Psoas muscle (tissue), 8 donors: ENCODE results near the gene ZNRF2. TPM values are rescaled to one million over a fixed set of nuclear protein-coding genes. Genes with fewer than 3 reads are reported as not detected.
"Not testable (repeated sequence)": the region's sequence is repeated elsewhere in the genome, so short reads cannot be mapped to it uniquely, and the experiment has no call there.

Source experiments
- ATAC-seq, 4 donors: fragments of 200-7000 bp; cut with Tn5 transposase; one replicate each; pipeline ENCODE4 v1.9.1; 2020; ENCODE audit warnings: moderate library complexity in 3 of 4, mild to moderate bottlenecking in 2 of 4
- DNase-seq, 2 donors: peaks; one replicate each; pipeline ENCODE4 v3.0.0-alpha.2; 2020
- H3K27ac ChIP-seq: fragments of 200-600 bp; one replicate; pipeline ENCODE4 v1.8.0; 2022
- H3K27me3 ChIP-seq, 3 donors: fragments of 200-600 bp in 1 of 3; one replicate each; pipeline versions ENCODE4 v1.6.1 to v1.8.0; 2013 to 2022; ENCODE audit warnings: low read length in 2 of 3, mild to moderate bottlenecking in 2 of 3, moderate library complexity in 1 of 3; ENCODE audit not compliant: insufficient read depth in 3 of 3
- H3K36me3 ChIP-seq, 2 donors: fragments of 200-600 bp in 1 of 2; one replicate each; pipeline versions ENCODE4 v1.6.1 to v1.8.0; 2013 to 2022; ENCODE audit warnings: low read depth in 1 of 2, mild to moderate bottlenecking in 1 of 2, moderate library complexity in 1 of 2; ENCODE audit not compliant: insufficient read depth in 1 of 2
- H3K4me1 ChIP-seq: fragments of 200-600 bp; one replicate; pipeline ENCODE4 v1.8.0; 2022
- H3K4me3 ChIP-seq: fragments of 200-600 bp; one replicate; pipeline ENCODE4 v1.8.0; 2022; ENCODE audit warnings: mild to moderate bottlenecking
- H3K9me3 ChIP-seq: fragments of 200-600 bp; one replicate; pipeline ENCODE4 v1.8.0; 2022
- CTCF ChIP-seq: fragments of 200-600 bp; IDR thresholded peaks from one replicate; pipeline ENCODE4 v1.8.0; 2022; ENCODE audit warnings: antibody characterized with exemption
- WGBS, 3 donors: extraction: QIAGEN DNeasy Blood & Tissue Kit; methylation state at CpG; one replicate each; pipeline versions ENCODE4 v1.1.6 to v1.1.7; 2013; 5-methylcytosine and 5-hydroxymethylcytosine counted together
- intact Hi-C, 2 donors: fragments of 100-400 bp; cut with DNase I; formaldehyde crosslinking; loops; one replicate each; pipeline versions ENCODE4 v1.11.0 to v1.14.2; 2022
- polyA plus RNA-seq, 3 donors: library from polyadenylated mRNA; stranded (reverse); fragments of 200-250 nt; gene quantifications; one replicate each; pipeline ENCODE4 v1.2.3, GENCODE V29; 2013
- total RNA-seq, 4 donors: library from RNA; stranded (reverse); fragmentation: NEBNext Ultra II Directional in 2 of 4; extraction: Animal tissue kit (Norgen Biotek cat#: 25700) in 2 of 4; gene quantifications; one replicate each; pipeline versions ENCODE4 v1.2.1 to v1.2.4, GENCODE V29; 2021 to 2023
- donor health status: healthy with polysubstance abuse.
- donor health status: DM: no; HTN: no; CAD: no; lungs with moderate emphysema.
- donor health status: Bipolar disorder and iron deficiency.
- donor health status: healthy.
- donor health status: DM: yes; HTN: yes; CAD: no.
- donor health status: DM: no; HTN: no; CAD: no.
- donor health status: DM: no; HTN: no; CAD: no.
- donor health status: DM: yes; HTN: yes; CAD: no.

The ZNRF2 gene
- total and polyA plus RNA-seq, 7 donors, result 3.9 to 21.5 (median 10.2) TPM

GRCh38 chr7:30286749-30287148 is 2.4 kb downstream of the ZNRF2 start:
- intact Hi-C loops, result no loop called here
- H3K27ac ChIP-seq, result peak overlapping the region; percentile 95
- no peak for DNase-seq

DNA sequence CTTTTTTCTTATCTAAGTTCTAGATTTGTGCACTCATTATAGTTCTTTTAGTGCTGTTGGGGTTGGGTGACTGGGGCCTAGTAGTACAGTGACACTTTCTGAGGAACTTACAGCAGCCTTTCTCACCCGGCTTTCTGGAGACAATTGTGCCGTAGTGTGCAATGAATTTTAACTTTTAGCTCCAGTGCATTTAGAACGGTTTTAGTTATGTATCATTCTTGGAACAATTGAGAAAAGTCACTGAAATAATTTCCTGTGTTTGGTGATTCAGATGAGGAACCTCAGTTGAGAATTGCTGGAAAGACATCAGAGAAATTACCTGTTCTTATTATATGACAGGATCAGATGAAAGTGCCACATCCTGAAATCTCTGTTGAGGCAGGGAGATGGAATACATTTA is 3.2 kb downstream of the ZNRF2 start:
- Histone ChIP-seq H3K27ac (peak overlapping the region; percentile 95), H3K4me1 (peaks cover 32% of the 10 kb centered on the region), H3K4me3 (peak overlapping the region; percentile 72)
- H3K27me3 ChIP-seq, DNase-seq, H3K9me3 ChIP-seq, H3K36me3 ChIP-seq, intact Hi-C loops, ATAC-seq: not testable (repeated sequence)
- WGBS, 3 donors, result 51 to 61% (median 58%) methylated on average over 3 of the region's 3 CpGs

More at GRCh38 chr7:30286749-30287148, 2.4 kb downstream of the ZNRF2 start:
- no peaks in the 10 kb centered on the region for H3K27me3 ChIP-seq
- ATAC-seq, result no peak
- TF ChIP-seq CTCF, result no peak
- H3K9me3 ChIP-seq, result no peaks in the 10 kb centered on the region
- 66 to 77% (median 70%) methylated on average over 11 of the region's 11 CpGs for WGBS, 3 donors
- H3K4me1 ChIP-seq, result peaks cover 32% of the 10 kb centered on the region
- H3K4me3 ChIP-seq, result peak overlapping the region; percentile 72
- no peaks in the 10 kb centered on the region for H3K36me3 ChIP-seq

DNA sequence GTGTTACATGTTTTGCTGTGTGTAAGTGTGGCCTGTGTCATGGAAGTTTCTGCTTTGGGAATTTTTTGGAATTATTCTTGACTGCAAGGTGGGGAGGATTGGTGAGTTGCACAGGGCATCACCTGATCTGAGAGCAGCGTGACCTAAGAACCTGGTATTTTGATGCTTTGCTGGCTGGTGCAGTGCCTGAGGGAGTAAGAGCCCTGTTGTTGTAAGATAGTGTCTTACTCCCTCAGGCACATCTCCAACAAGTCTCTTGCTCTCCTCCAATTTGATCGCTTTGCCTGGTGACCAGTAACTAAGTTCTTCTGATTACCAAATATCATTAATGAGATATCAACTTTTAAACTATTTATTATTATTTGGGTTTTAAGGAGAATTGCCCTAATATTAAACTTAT is 5.2 kb downstream of the ZNRF2 start:
- intact Hi-C loops, result not testable (repeated sequence)

GRCh38 chr7:30290317-30290716 is 5.9 kb downstream of the ZNRF2 start:
- intact Hi-C loops, H3K27me3 ChIP-seq, DNase-seq, H3K36me3 ChIP-seq, H3K9me3 ChIP-seq: not testable (repeated sequence)
- WGBS, 3 donors, result 33 to 71% (median 36%) methylated on average over 3 of the region's 3 CpGs
- Histone ChIP-seq H3K4me3 (peak overlapping the region; percentile 22), H3K4me1 (peaks cover 34% of the 10 kb centered on the region), H3K27ac (peak overlapping the region; percentile 30)
- ATAC-seq, result peak in 3 of 4 donors; percentile 18 to 39 (median 22)

More for the DNA sequence above, 5.2 kb downstream of the ZNRF2 start:
- not testable (repeated sequence) for H3K9me3 ChIP-seq, H3K27me3 ChIP-seq, H3K36me3 ChIP-seq, DNase-seq, H3K27ac ChIP-seq, ATAC-seq
- H3K4me3 ChIP-seq, result peak overlapping the region; percentile 22
- WGBS, 3 donors, result 60 to 88% (median 66%) methylated on average over 2 of the region's 2 CpGs
- H3K4me1 ChIP-seq, result peaks cover 31% of the 10 kb centered on the region

DNA sequence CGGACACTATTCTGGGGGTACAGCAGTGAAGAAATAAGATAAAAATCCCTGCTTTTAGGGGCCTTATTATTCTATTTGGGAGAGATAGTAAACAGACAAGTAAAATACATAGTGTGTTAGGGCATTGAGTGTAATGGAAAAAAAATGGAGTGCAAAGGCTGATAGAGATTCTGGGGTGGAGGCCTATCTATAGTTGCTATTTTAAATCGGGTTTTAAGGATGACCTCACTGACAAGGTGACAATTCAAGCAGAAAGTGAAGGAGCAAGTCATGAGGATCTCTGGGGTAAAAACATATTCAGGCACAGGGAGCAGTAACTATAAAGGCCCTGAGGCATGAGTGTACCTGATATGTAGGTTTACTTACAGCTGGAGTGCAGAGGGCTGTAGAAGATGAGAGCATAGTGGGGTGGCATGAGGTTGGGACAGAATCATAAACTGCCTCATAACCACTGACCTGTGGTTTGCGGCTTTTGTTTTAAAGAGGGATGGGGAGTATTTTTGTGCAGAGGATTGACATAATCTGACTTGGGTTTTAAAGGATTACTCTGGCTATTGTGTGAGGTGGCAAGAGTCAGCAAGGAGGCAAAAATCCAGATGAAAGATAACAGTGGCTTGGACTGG is 8.1 kb downstream of the ZNRF2 start:
- H3K4me1 ChIP-seq, result peaks cover 49% of the 10 kb centered on the region
- ATAC-seq, H3K9me3 ChIP-seq, H3K36me3 ChIP-seq, DNase-seq, intact Hi-C loops, H3K27me3 ChIP-seq, H3K27ac ChIP-seq, H3K4me3 ChIP-seq: not testable (repeated sequence)
- whole genome bisulfite sequencing, 3 donors, result 86 to 90% (median 88%) methylated on average over 3 of the region's 3 CpGs

DNA sequence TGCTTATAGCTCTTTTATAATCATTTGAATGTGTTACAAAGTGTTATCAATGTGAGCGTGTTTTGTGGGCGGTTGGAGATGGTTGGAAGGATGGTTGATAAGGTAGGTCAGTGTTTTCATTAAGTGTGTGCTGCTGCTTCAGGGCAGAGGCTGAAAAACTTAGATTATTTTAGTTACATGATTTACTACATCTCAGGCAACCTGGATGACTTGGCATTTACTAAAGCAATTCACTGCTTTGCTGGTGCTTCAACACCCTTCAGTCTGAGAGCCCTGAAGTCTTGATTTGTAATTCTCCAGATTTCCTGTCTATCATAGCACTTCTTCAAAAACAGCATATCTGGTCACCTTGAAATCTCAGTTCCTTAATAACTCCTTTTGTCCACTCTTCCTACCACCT is 11.9 kb downstream of the ZNRF2 start:
- intact Hi-C loops, H3K36me3 ChIP-seq, H3K9me3 ChIP-seq, H3K27me3 ChIP-seq, H3K27ac ChIP-seq, DNase-seq: not testable (repeated sequence)
- H3K4me3 ChIP-seq, result peak overlapping the region; percentile 2
- WGBS, 3 donors, result 88 to 96% (median 94%) methylated on average over 2 of the region's 2 CpGs
- peak in 3 of 4 donors; percentile 64 to 73 (median 67) for ATAC-seq
- H3K4me1 ChIP-seq, result peaks cover 32% of the 10 kb centered on the region

DNA sequence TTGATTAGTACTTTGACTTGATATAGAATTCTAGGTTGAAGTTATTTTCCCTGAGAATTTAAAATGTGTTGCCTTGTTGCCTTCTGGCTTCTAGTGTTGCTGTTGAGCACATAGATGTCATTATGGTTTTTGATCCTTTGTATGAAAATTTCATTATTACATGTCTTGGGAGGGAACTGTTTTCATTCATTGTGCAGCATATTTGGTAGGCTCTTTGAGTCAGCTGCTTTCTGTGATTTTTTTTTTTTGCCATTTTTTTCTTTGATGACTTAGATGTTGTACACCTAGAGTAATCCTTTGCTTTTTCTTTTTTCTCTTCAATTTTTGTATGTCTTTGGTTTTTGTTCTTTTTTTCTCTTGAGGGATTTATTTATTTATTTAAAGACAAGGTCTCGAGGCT is 13.1 kb downstream of the ZNRF2 start:
- H3K4me1 ChIP-seq, result peaks cover 42% of the 10 kb centered on the region
- H3K27me3 ChIP-seq, ATAC-seq, H3K9me3 ChIP-seq, H3K27ac ChIP-seq, H3K36me3 ChIP-seq, intact Hi-C loops, DNase-seq, H3K4me3 ChIP-seq: not testable (repeated sequence)
- WGBS, 3 donors, result 100% methylated on average over 1 of the region's 1 CpG

GRCh38 chr7:30298409-30298808 is 14.0 kb downstream of the ZNRF2 start:
- H3K4me3 ChIP-seq, H3K27me3 ChIP-seq, intact Hi-C loops: not testable (repeated sequence)

More at GRCh38 chr7:30298409-30298808, 14.0 kb downstream of the ZNRF2 start:
- peak in 2 of 4 donors; percentile 38 to 42 for ATAC-seq
- H3K9me3 ChIP-seq, H3K27ac ChIP-seq, DNase-seq, H3K36me3 ChIP-seq: not testable (repeated sequence)
- peaks cover 49% of the 10 kb centered on the region for H3K4me1 ChIP-seq
- WGBS, 3 donors, result 37 to 59% (median 46%) methylated on average over 3 of the region's 3 CpGs
